Endothelial cell (in vitro differentiated cells): ENCODE results near the gene NSDHL. TPM values are rescaled to one million over a fixed set of nuclear protein-coding genes. Genes with fewer than 3 reads are reported as not detected.

Experiments used
- DNase-seq: peaks from one replicate; pipeline ENCODE4 v3.0.0; 2021; ENCODE audit warnings: low spot score
- H3K27ac Mint-ChIP-seq: one replicate; pipeline ENCODE4 v1.8.0; 2021; ENCODE audit warnings: mixed read lengths, inconsistent platforms; ENCODE audit not compliant: unreplicated experiment
- H3K27me3 Mint-ChIP-seq: one replicate; pipeline ENCODE4 v1.8.0; 2021; ENCODE audit warnings: mild to moderate bottlenecking, moderate library complexity, mixed read lengths, inconsistent platforms; ENCODE audit not compliant: unreplicated experiment
- H3K36me3 Mint-ChIP-seq: one replicate; pipeline ENCODE4 v1.8.0; 2021; ENCODE audit warnings: mild to moderate bottlenecking, low read depth, mixed read lengths, inconsistent platforms; ENCODE audit not compliant: unreplicated experiment
- H3K4me1 Mint-ChIP-seq: one replicate; pipeline ENCODE4 v1.8.0; 2021; ENCODE audit warnings: mild to moderate bottlenecking, mixed read lengths, inconsistent platforms; ENCODE audit not compliant: unreplicated experiment
- H3K4me3 Mint-ChIP-seq: one replicate; pipeline ENCODE4 v1.8.0; 2021; ENCODE audit warnings: mild to moderate bottlenecking, mixed read lengths, inconsistent platforms; ENCODE audit not compliant: unreplicated experiment
- H3K9me3 Mint-ChIP-seq: one replicate; pipeline ENCODE4 v1.8.0; 2021; ENCODE audit warnings: mixed read lengths, inconsistent platforms; ENCODE audit not compliant: unreplicated experiment
- CTCF ChIP-seq: fragments of 200-600 bp; sonication (generic); IDR thresholded peaks from one replicate; pipeline ENCODE4 v1.5.0; 2021; ENCODE audit warnings: antibody characterized with exemption; ENCODE audit not compliant: unreplicated experiment
- total RNA-seq: library from RNA; stranded (reverse); fragmentation: NEBNext Ultra II Directional; extraction: Animal tissue kit (Norgen Biotek cat#: 25700); gene quantifications from one replicate; pipeline ENCODE4 v1.2.1, GENCODE V29; 2021; ENCODE audit not compliant: unreplicated experiment

NSDHL gene
- total RNA-seq, 1 donor from 2014 or later = 26.5 TPM

GRCh38 chrX:152915541-152916241 is 84.8 kb downstream of the NSDHL start:
- TF ChIP-seq CTCF = peak; percentile 62
- DNase-seq = peak; percentile 52
- H3K4me1 Mint-ChIP-seq = no peaks in the 10 kb centered on the region
- no peak overlapping the region for H3K4me3 Mint-ChIP-seq
- H3K27me3 Mint-ChIP-seq = peaks cover 2% of the 10 kb centered on the region
- no peak overlapping the region for H3K27ac Mint-ChIP-seq
- no peaks in the 10 kb centered on the region for H3K36me3 Mint-ChIP-seq
- no peaks in the 10 kb centered on the region for H3K9me3 Mint-ChIP-seq

GRCh38 chrX:152917656-152918579 is 87.1 kb downstream of the NSDHL start:
- H3K36me3 Mint-ChIP-seq = no peaks in the 10 kb centered on the region
- no peak for DNase-seq
- peaks cover 2% of the 10 kb centered on the region for H3K27me3 Mint-ChIP-seq
- TF ChIP-seq CTCF = no peak
- H3K4me3 Mint-ChIP-seq = no peak overlapping the region
- no peaks in the 10 kb centered on the region for H3K4me1 Mint-ChIP-seq
- no peak overlapping the region for H3K27ac Mint-ChIP-seq
- H3K9me3 Mint-ChIP-seq = no peaks in the 10 kb centered on the region

- no peak overlapping the region for H3K27ac Mint-ChIP-seq
- H3K36me3 Mint-ChIP-seq = no peaks in the 10 kb centered on the region
- H3K27me3 Mint-ChIP-seq = peaks cover 2% of the 10 kb centered on the region
- no peak for DNase-seq
- no peaks in the 10 kb centered on the region for H3K4me1 Mint-ChIP-seq
- H3K4me3 Mint-ChIP-seq = no peak overlapping the region
- H3K9me3 Mint-ChIP-seq = no peaks in the 10 kb centered on the region
- TF ChIP-seq CTCF = no peak
Observed at GRCh38 chrX:152918707-152919106, 87.8 kb downstream of the NSDHL start.

Other genes starting within 250 kb of the NSDHL start
- gene GABRQ, start 193.2 kb upstream of the NSDHL start, total RNA-seq = 0.41 TPM
- not detected for gene MAGEA3, start 132.3 kb upstream of the NSDHL start, total RNA-seq
- gene CSAG2, start 121.8 kb upstream of the NSDHL start, total RNA-seq = not detected
- 0.97 TPM for gene MAGEA2B, start 116.4 kb upstream of the NSDHL start, total RNA-seq
- gene CSAG1, start 97.3 kb upstream of the NSDHL start, total RNA-seq = 5.1 TPM
- gene MAGEA12, start 97.3 kb upstream of the NSDHL start, total RNA-seq = 4.3 TPM
- 3.5 TPM for gene MAGEA2, start 77.2 kb upstream of the NSDHL start, total RNA-seq
- 5.5 TPM for gene CSAG3, start 71.8 kb upstream of the NSDHL start, total RNA-seq
- not detected for gene MAGEA6, start 61.4 kb upstream of the NSDHL start, total RNA-seq
- 32.6 TPM for gene CETN2, start 306 bp upstream of the NSDHL start, total RNA-seq
- 2.1 TPM for gene ZNF185, start 67.0 kb downstream of the NSDHL start, total RNA-seq
- gene PNMA5, start 163.1 kb downstream of the NSDHL start, total RNA-seq = not detected
- gene PNMA3, start 225.4 kb downstream of the NSDHL start, total RNA-seq = 1.4 TPM
- gene PNMA6A, start 241.4 kb downstream of the NSDHL start, total RNA-seq = 1.3 TPM